Brain microvascular endothelial cell (primary cell): ENCODE measurements around the gene ZNF678.
"Not testable (repeated sequence)": the region's sequence is repeated elsewhere in the genome, so short reads cannot be mapped to it uniquely, and the experiment has no call there.

ENCODE experiments used
- DNase-seq: peaks from one replicate; pipeline ENCODE4 v3.0.0-alpha.2; 2020
- H3K27ac ChIP-seq: fragments of 250-450 bp; sonication (Bioruptor Pico); 2 replicates; pipeline ENCODE4 v1.5.1; 2020; ENCODE audit warnings: mild to moderate bottlenecking, moderate library complexity
- H3K27me3 ChIP-seq: fragments of 250-450 bp; sonication (Bioruptor Pico); replicated peaks from 2 replicates; pipeline ENCODE4 v1.5.1; 2020; ENCODE audit warnings: mild to moderate bottlenecking
- H3K36me3 ChIP-seq: fragments of 250-450 bp; sonication (Bioruptor Pico); replicated peaks from 2 replicates; pipeline ENCODE4 v1.5.1; 2020; ENCODE audit warnings: mild to moderate bottlenecking
- H3K4me3 ChIP-seq: 2 replicates; pipeline ENCODE4 v1.5.1; 2011; ENCODE audit warnings: low read depth, mild to moderate bottlenecking, control low read depth, low read length, moderate library complexity
- CTCF ChIP-seq: IDR thresholded peaks from 2 replicates; pipeline ENCODE4 v1.5.1; 2011; ENCODE audit warnings: low read depth, mild to moderate bottlenecking, moderate library complexity, low read length, control low read depth, inconsistent platforms; ENCODE audit errors: missing control alignments
- in situ Hi-C: cut with HindIII; loops from 2 replicates; pipeline ENCODE4 v1.10.0; 2017; ENCODE audit warnings: low sequenced_read_pairs, low pct_ligation_motif_present

The ZNF678 gene

GRCh38 chr1:227576189-227576588, 12.8 kb downstream of the ZNF678 start:
- no peak for TF ChIP-seq CTCF
- H3K27ac ChIP-seq: no peak overlapping the region
- H3K27me3 ChIP-seq: no peaks in the 10 kb centered on the region
- H3K4me3 ChIP-seq: no peak overlapping the region
- in situ Hi-C loops: no loop called here
- DNase-seq: no peak
- H3K36me3 ChIP-seq: no peaks in the 10 kb centered on the region

- Histone ChIP-seq H3K4me3 (no peak overlapping the region), H3K27ac (no peak overlapping the region), H3K36me3 (no peaks in the 10 kb centered on the region), H3K27me3 (no peaks in the 10 kb centered on the region)
- TF ChIP-seq CTCF: no peak
- DNase-seq: no peak
- in situ Hi-C loops: no loop called here
Observed at GRCh38 chr1:227577500-227577899, 14.1 kb downstream of the ZNF678 start.

GRCh38 chr1:227583354-227583753, 20.0 kb downstream of the ZNF678 start:
- no peak for DNase-seq
- Histone ChIP-seq H3K27ac (no peak overlapping the region), H3K4me3 (no peak overlapping the region), H3K36me3 (no peaks in the 10 kb centered on the region), H3K27me3 (no peaks in the 10 kb centered on the region)
- TF ChIP-seq CTCF: no peak
- in situ Hi-C loops: no loop called here

GRCh38 chr1:227586733-227587132, 23.4 kb downstream of the ZNF678 start:
- no peaks in the 10 kb centered on the region for H3K36me3 ChIP-seq
- no peak for DNase-seq
- H3K27ac ChIP-seq: no peak overlapping the region
- no peak for TF ChIP-seq CTCF
- no peaks in the 10 kb centered on the region for H3K27me3 ChIP-seq
- in situ Hi-C loops: no loop called here
- H3K4me3 ChIP-seq: no peak overlapping the region

- Histone ChIP-seq H3K4me3 (no peak overlapping the region), H3K27me3 (no peaks in the 10 kb centered on the region), H3K36me3 (no peaks in the 10 kb centered on the region), H3K27ac (no peak overlapping the region)
- in situ Hi-C loops: no loop called here
- DNase-seq: no peak
- no peak for TF ChIP-seq CTCF
Observed at GRCh38 chr1:227587968-227588367, 24.6 kb downstream of the ZNF678 start.

GRCh38 chr1:227588769-227589168, 25.4 kb downstream of the ZNF678 start:
- H3K4me3 ChIP-seq, H3K27ac ChIP-seq, in situ Hi-C loops, H3K27me3 ChIP-seq, H3K36me3 ChIP-seq, DNase-seq: not testable (repeated sequence)

- in situ Hi-C loops, H3K36me3 ChIP-seq, H3K27ac ChIP-seq, H3K4me3 ChIP-seq, H3K27me3 ChIP-seq, DNase-seq: not testable (repeated sequence)
Observed at GRCh38 chr1:227589777-227590176, 26.4 kb downstream of the ZNF678 start.

- H3K27ac ChIP-seq, in situ Hi-C loops, H3K27me3 ChIP-seq, DNase-seq, H3K36me3 ChIP-seq, H3K4me3 ChIP-seq: not testable (repeated sequence)
Observed at GRCh38 chr1:227596222-227596621, 32.9 kb downstream of the ZNF678 start.
